ENCODE data around the gene ASAP2.

GRCh38 chr2:9251154-9252001, 44.8 kb downstream of the ASAP2 start:
- TF ChIP-seq EZH2 (IDR thresholded peaks at IDR 0.05; ENCODE audit: borderline replicate concordance, insufficient read depth, low read depth, low read length, poor library complexity, severe bottlenecking): no peak
- TF ChIP-seq, protein P1, sequence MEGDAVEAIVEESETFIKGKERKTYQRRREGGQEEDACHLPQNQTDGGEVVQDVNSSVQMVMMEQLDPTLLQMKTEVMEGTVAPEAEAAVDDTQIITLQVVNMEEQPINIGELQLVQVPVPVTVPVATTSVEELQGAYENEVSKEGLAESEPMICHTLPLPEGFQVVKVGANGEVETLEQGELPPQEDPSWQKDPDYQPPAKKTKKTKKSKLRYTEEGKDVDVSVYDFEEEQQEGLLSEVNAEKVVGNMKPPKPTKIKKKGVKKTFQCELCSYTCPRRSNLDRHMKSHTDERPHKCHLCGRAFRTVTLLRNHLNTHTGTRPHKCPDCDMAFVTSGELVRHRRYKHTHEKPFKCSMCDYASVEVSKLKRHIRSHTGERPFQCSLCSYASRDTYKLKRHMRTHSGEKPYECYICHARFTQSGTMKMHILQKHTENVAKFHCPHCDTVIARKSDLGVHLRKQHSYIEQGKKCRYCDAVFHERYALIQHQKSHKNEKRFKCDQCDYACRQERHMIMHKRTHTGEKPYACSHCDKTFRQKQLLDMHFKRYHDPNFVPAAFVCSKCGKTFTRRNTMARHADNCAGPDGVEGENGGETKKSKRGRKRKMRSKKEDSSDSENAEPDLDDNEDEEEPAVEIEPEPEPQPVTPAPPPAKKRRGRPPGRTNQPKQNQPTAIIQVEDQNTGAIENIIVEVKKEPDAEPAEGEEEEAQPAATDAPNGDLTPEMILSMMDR (IDR thresholded peaks at IDR 0.05): no peak
